GM12878 (cell line): Measurements from ENCODE around the gene GGT7. TPM values are rescaled to one million over a fixed set of nuclear protein-coding genes. Genes with fewer than 3 reads are reported as not detected.
"Not testable (repeated sequence)": the region's sequence is repeated elsewhere in the genome, so short reads cannot be mapped to it uniquely, and the experiment has no call there.

Source experiments
- ATAC-seq: fragments of 200-7000 bp; cut with Tn5 transposase; 3 replicates; pipeline ENCODE4 v1.9.1; 2020; ENCODE audit warnings: mild to moderate bottlenecking, moderate library complexity
- BruUV-seq: library from RNA; stranded (reverse); fragments of 400-500 nt; replicated peaks from 2 replicates; lab custom pipeline; 2021; lab: Mats Ljungman, UMichigan
- CTCF ChIA-PET: fragments of 300-600 bp; sonication (Branson Sonifier 250); formaldehyde crosslinking; extraction: SDS; loops from one replicate; lab custom pipeline; 2021; ENCODE audit warnings: inconsistent platforms; lab: Yijun Ruan, JAX
- POLR2A ChIA-PET: fragments of 350-600 bp; formaldehyde crosslinking; extraction: SDS; loops from one replicate; lab custom pipeline; 2021; ENCODE audit warnings: inconsistent platforms; lab: Charles Lee
- RAD21 ChIA-PET: fragments of 300-600 bp; sonication (Branson Sonifier 250); formaldehyde crosslinking; loops from one replicate; lab custom pipeline; 2023; ENCODE audit warnings: antibody characterized with exemption; ENCODE audit not compliant: unreplicated experiment; lab: Charles Lee
- SMC1A ChIA-PET: fragments of 300-600 bp; sonication (Branson Sonifier 250); formaldehyde crosslinking; loops from one replicate; lab custom pipeline; 2023; ENCODE audit not compliant: unreplicated experiment, uncharacterized antibody; lab: Charles Lee
- DNase-seq: peaks from one replicate; pipeline ENCODE4 v3.0.0-alpha.2; 2011; ENCODE audit warnings: low read depth, low spot score
- FAIRE-seq: peaks from 3 replicates; lab custom pipeline; 2011; peaks lifted over from hg19 to GRCh38; lab: Jason Lieb, UNC
- H2AFZ ChIP-seq: 2 replicates; pipeline ENCODE4 v1.6.0; 2011; ENCODE audit warnings: low read depth, low read length, control low read depth; ENCODE audit not compliant: control insufficient read depth
- H3K27ac ChIP-seq: 2 replicates; pipeline ENCODE4 v1.5.1; 2011; ENCODE audit warnings: control low read depth; ENCODE audit not compliant: control insufficient read depth, insufficient read depth
- H3K27me3 ChIP-seq, 2 experiments: replicated peaks in 1 of 2; 2 replicates each; pipeline versions ENCODE4 v1.6.0 to v1.6.1; 2011; ENCODE audit warnings: low read length in 1 of 2; ENCODE audit not compliant: control insufficient read depth in 2 of 2, insufficient read depth in 2 of 2
- H3K36me3 ChIP-seq, 2 experiments: 2 replicates each; pipeline ENCODE4 v1.5.1; 2011; ENCODE audit warnings: low read length in 1 of 2; ENCODE audit not compliant: control insufficient read depth in 2 of 2, insufficient read depth in 2 of 2
- H3K4me1 ChIP-seq: 2 replicates; pipeline ENCODE4 v1.6.1; 2011; ENCODE audit warnings: mild to moderate bottlenecking, low read length, moderate library complexity, mixed read lengths; ENCODE audit not compliant: control insufficient read depth, insufficient read depth
- H3K4me2 ChIP-seq: 2 replicates; pipeline ENCODE4 v1.6.0; 2011; ENCODE audit warnings: control low read depth; ENCODE audit not compliant: control insufficient read depth, insufficient read depth
- H3K4me3 ChIP-seq: fragments of 200-600 bp; sonication (generic); 2 replicates; pipeline ENCODE4 v1.5.1; 2016
- H3K79me2 ChIP-seq: 2 replicates; pipeline ENCODE4 v1.6.0; 2011; ENCODE audit warnings: low read length; ENCODE audit not compliant: control insufficient read depth, insufficient read depth
- H3K9ac ChIP-seq: 2 replicates; pipeline ENCODE4 v1.8.0; 2011; ENCODE audit warnings: low read length, control low read depth, mixed read lengths; ENCODE audit not compliant: control insufficient read depth, insufficient read depth
- H3K9me3 ChIP-seq: replicated peaks from 3 replicates; pipeline ENCODE4 v1.5.1; 2011; ENCODE audit warnings: mild to moderate bottlenecking, low read length; ENCODE audit not compliant: control insufficient read depth, insufficient read depth
- H4K20me1 ChIP-seq: 2 replicates; pipeline ENCODE4 v1.6.0; 2011; ENCODE audit not compliant: control insufficient read depth, insufficient read depth
- CHD1 ChIP-seq: IDR thresholded peaks from 2 replicates; pipeline ENCODE4 v1.6.1; 2012; ENCODE audit warnings: low read depth, low read length, improper control_type of control experiment
- CREB1 ChIP-seq: IDR thresholded peaks from 2 replicates; pipeline ENCODE4 v1.6.1; 2012; ENCODE audit warnings: low read depth, mild to moderate bottlenecking, inconsistent platforms
- KDM1A ChIP-seq: fragments of 200-600 bp; sonication (generic); IDR thresholded peaks from 2 replicates; pipeline ENCODE4 v1.6.1; 2016; ENCODE audit warnings: borderline replicate concordance
- MTA2 ChIP-seq: fragments of 450-650 bp; IDR thresholded peaks from 2 replicates; pipeline ENCODE4 v1.6.1; 2016; ENCODE audit warnings: low read depth, mild to moderate bottlenecking, moderate library complexity
- RB1 ChIP-seq: fragments of 450-650 bp; formaldehyde crosslinking; IDR thresholded peaks from 2 replicates; pipeline ENCODE4 v1.6.1; 2017; ENCODE audit warnings: mild to moderate bottlenecking, borderline replicate concordance
- WGBS: methylation state at CpG from one replicate; pipeline ENCODE4 v1.1.6; 2016; ENCODE audit warnings: low lambda C conversion rate; ENCODE audit not compliant: insufficient replicate concordance, insufficient coverage; ENCODE audit errors: missing lambda C conversion rate; 5-methylcytosine and 5-hydroxymethylcytosine counted together
- in situ Hi-C: fragments of 300-500 bp; cut with MboI; formaldehyde crosslinking; loops from 9 replicates; pipeline ENCODE4 v1.14.3; 2018; ENCODE audit warnings: mixed read lengths
- intact Hi-C: fragments of 100-400 bp; cut with micrococcal nuclease; formaldehyde crosslinking; loops from one replicate; pipeline ENCODE4 v1.14.2; 2022; ENCODE audit not compliant: unreplicated experiment
- polyA plus RNA-seq, 11 experiments: library from polyadenylated mRNA; depleted of rRNA in 4 of 11; unstranded in 6 of 11; stranded (reverse) in 5 of 11; fragments of >200 nt; fragmentation: Nextera tagmentation in 4 of 11; fragmentation: Illumina TruSeq in 1 of 11; extraction: Ambion mirVana in 4 of 11; extraction: Trizol in 1 of 11; gene quantifications; 1 replicate in 1 of 11; 2 replicates in 10 of 11; pipeline versions ENCODE4 v1.2.1 to v1.2.3, GENCODE V29; 2011 to 2016; ENCODE audit warnings: inconsistent platforms in 2 of 11, missing spikeins in 2 of 11, low read depth in 1 of 11
- total RNA-seq, 4 experiments: library from RNA; depleted of rRNA in 3 of 4; stranded (reverse); fragments of >200 nt in 3 of 4; fragmentation: Illumina TruSeq in 1 of 4; extraction: Trizol in 1 of 4; gene quantifications; 2 replicates each; pipeline versions ENCODE4 v1.2.1 to v1.2.3, GENCODE V29; 2013 to 2021
- TF ChIP-seq, protein P1 (sequence below): fragments of 450-650 bp; formaldehyde crosslinking; IDR thresholded peaks from 2 replicates; pipeline ENCODE4 v1.5.0; 2022; ENCODE audit warnings: mild to moderate bottlenecking, missing genetic modification characterization
- TF ChIP-seq, protein P2 (sequence below): fragments of 450-650 bp; IDR thresholded peaks from 2 replicates; pipeline ENCODE4 v1.6.1; 2018; ENCODE audit warnings: mild to moderate bottlenecking, low read depth, moderate library complexity; ENCODE audit not compliant: partially characterized antibody

GGT7 gene
- total and polyA plus RNA-seq, 10 of the 15 experiments (the other 5 are each of a cell fraction or from before 2014, with no cell fraction given), result 0.02 to 14.7 (median 5.3) TPM

DNA sequence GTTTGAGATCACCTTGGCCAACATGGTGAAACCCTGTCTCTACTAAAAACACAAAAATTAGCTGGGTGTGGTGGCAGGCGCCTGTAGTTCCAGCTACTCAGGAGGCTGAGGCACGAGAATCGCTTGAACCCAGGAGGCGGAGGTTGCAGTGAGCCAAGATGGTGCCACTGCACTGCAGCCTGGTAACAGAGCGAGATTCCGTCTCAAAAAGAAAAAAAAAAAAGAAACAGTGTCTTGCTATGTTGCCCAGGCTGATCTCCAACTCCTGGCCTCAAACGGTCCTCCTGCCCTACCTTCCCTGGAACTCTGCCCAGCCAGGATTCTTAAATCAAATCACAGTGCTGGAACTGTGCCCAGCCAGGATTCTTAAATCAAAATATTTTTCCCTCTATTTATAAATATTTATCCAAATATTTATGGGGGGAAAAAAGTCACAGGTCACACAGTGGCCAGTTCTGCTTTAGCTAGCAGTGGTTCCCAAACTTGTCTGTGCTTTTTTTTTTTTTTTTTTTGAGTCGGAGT is 64.7 kb downstream of the GGT7 start:
- BruUV-seq, CTCF ChIA-PET, H3K27ac ChIP-seq: not testable (repeated sequence)

DNA sequence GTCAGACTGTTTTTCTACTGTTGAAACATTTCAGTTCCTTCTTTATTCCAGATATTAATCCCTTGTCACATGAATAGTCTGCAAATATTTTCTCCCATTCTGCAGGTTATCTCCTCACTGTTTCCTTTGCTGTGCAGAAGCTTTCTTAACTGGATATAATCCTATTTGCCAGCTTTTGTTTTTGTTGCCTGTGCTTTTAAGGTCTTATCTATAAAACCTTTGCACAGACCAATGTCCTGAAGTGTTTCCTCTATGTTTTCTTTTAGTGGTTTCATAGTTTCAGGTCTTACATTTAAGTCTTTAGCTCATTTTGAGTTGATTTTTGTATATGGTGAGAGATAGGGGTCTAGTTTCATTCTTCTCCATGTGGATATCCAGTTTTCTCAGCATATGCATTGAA is 66.4 kb downstream of the GGT7 start:
- CTCF ChIA-PET, result interaction anchor here (0.7 kb wide), 1 partner anchor 866 kb away, joined by 3 read pairs; no protein-coding TSS in a partner anchor
- Histone ChIP-seq H3K4me2 (no peak overlapping the region), H3K9me3 (no peaks in the 10 kb centered on the region), H3K79me2 (peaks cover 5% of the 10 kb centered on the region), H3K9ac (no peak overlapping the region), H3K27ac (no peak overlapping the region), H3K4me1 (peaks cover 4% of the 10 kb centered on the region; the same call in 1 of the 2 replicates), H3K4me3 (no peak overlapping the region), H3K27me3 (no peaks in the 10 kb centered on the region), H2AFZ (no peak overlapping the region), H4K20me1 (no peaks in the 10 kb centered on the region; the same call in 1 of the 2 replicates), H3K36me3 (no peaks in the 10 kb centered on the region)
- SMC1A ChIA-PET, result interaction anchor here (1.3 kb wide), 1 partner anchor 19 kb away, joined by 3 read pairs; no protein-coding TSS in a partner anchor
- in situ Hi-C loops (no loop called here), intact Hi-C loops (no loop called here)
- ATAC-seq, result no peak
- DNase-seq, result no peak
- RAD21 ChIA-PET, result no interaction called here
- FAIRE-seq, result no peak
- POLR2A ChIA-PET, result no interaction called here
- BruUV-seq, result TSS peak; percentile 54
- no peak for TF ChIP-seq CHD1
- no peak for TF ChIP-seq MTA2
- TF ChIP-seq, protein P1, sequence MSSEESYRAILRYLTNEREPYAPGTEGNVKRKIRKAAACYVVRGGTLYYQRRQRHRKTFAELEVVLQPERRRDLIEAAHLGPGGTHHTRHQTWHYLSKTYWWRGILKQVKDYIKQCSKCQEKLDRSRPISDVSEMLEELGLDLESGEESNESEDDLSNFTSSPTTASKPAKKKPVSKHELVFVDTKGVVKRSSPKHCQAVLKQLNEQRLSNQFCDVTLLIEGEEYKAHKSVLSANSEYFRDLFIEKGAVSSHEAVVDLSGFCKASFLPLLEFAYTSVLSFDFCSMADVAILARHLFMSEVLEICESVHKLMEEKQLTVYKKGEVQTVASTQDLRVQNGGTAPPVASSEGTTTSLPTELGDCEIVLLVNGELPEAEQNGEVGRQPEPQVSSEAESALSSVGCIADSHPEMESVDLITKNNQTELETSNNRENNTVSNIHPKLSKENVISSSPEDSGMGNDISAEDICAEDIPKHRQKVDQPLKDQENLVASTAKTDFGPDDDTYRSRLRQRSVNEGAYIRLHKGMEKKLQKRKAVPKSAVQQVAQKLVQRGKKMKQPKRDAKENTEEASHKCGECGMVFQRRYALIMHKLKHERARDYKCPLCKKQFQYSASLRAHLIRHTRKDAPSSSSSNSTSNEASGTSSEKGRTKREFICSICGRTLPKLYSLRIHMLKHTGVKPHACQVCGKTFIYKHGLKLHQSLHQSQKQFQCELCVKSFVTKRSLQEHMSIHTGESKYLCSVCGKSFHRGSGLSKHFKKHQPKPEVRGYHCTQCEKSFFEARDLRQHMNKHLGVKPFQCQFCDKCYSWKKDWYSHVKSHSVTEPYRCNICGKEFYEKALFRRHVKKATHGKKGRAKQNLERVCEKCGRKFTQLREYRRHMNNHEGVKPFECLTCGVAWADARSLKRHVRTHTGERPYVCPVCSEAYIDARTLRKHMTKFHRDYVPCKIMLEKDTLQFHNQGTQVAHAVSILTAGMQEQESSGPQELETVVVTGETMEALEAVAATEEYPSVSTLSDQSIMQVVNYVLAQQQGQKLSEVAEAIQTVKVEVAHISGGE (CRISPR knock-in tag), result no peak
- TF ChIP-seq, protein P2, sequence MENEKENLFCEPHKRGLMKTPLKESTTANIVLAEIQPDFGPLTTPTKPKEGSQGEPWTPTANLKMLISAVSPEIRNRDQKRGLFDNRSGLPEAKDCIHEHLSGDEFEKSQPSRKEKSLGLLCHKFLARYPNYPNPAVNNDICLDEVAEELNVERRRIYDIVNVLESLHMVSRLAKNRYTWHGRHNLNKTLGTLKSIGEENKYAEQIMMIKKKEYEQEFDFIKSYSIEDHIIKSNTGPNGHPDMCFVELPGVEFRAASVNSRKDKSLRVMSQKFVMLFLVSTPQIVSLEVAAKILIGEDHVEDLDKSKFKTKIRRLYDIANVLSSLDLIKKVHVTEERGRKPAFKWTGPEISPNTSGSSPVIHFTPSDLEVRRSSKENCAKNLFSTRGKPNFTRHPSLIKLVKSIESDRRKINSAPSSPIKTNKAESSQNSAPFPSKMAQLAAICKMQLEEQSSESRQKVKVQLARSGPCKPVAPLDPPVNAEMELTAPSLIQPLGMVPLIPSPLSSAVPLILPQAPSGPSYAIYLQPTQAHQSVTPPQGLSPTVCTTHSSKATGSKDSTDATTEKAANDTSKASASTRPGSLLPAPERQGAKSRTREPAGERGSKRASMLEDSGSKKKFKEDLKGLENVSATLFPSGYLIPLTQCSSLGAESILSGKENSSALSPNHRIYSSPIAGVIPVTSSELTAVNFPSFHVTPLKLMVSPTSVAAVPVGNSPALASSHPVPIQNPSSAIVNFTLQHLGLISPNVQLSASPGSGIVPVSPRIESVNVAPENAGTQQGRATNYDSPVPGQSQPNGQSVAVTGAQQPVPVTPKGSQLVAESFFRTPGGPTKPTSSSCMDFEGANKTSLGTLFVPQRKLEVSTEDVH, result no peak
- no peak for TF ChIP-seq KDM1A
- no peak for TF ChIP-seq CREB1
- TF ChIP-seq RB1, result no peak

More for the DNA sequence above, 64.7 kb downstream of the GGT7 start:
- FAIRE-seq, H3K4me2 ChIP-seq, H4K20me1 ChIP-seq, intact Hi-C loops, in situ Hi-C loops, POLR2A ChIA-PET, ATAC-seq, RAD21 ChIA-PET, H3K4me3 ChIP-seq, H3K36me3 ChIP-seq, DNase-seq, H3K79me2 ChIP-seq, H3K9ac ChIP-seq, H3K9me3 ChIP-seq, H3K4me1 ChIP-seq, H3K27me3 ChIP-seq, H2AFZ ChIP-seq: not testable (repeated sequence)
- WGBS, result 97% methylated on average over 3 of the region's 8 CpGs
- SMC1A ChIA-PET, result interaction anchor here (0.6 kb wide), 1 partner anchor 36 kb away, joined by 3 read pairs; no protein-coding TSS in a partner anchor
